Measurements from ENCODE around the gene SIX5. TPM values are rescaled to one million over a fixed set of nuclear protein-coding genes. Genes with fewer than 3 reads are reported as not detected.

Gene SIX5
- polyA plus RNA-seq, 5 donors = 10.7 to 39.5 (median 20.0) TPM

DNA sequence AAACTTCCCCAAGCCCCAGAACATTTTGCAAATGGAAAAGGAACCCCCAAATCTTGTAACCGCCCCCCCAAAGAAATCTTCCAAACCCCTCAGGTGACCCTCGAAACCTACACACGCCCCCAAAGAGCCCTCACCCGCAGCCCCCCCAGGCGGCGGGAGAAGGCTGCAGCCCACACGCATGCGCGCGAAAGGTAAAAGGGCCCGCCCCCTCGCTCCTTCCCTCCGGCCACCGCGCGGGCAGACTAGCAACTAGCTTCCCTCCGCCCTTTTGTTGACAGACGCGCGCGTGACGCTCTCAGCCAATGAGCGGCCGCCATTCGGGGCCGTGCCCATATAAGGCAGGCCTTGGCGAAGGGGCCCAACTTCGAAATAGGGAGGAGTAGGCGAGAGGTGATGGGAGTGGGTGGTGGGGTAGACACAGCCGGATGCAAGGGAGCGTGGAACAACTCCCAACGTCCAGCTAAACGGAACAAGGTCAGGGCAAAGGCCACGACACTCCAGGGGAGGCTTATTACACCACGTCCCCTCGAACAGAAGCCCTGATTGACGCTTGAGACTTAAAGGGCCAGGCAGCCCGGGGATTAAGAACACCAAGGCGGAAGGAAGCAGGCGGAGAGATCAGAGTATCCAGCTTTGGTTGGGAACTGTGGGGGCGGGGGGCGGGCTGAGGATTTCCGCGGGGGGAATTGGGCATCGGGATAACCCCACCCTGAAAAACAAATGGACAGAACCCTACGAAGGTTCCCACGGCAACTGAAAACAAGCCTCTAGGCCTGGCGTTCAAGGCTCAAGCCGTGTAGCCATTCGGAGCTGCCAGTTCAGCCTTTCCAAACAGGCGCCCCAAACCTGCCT, 51.7 kb downstream of the SIX5 start:
- DNase-seq = peak; percentile 98 to 99

DNA sequence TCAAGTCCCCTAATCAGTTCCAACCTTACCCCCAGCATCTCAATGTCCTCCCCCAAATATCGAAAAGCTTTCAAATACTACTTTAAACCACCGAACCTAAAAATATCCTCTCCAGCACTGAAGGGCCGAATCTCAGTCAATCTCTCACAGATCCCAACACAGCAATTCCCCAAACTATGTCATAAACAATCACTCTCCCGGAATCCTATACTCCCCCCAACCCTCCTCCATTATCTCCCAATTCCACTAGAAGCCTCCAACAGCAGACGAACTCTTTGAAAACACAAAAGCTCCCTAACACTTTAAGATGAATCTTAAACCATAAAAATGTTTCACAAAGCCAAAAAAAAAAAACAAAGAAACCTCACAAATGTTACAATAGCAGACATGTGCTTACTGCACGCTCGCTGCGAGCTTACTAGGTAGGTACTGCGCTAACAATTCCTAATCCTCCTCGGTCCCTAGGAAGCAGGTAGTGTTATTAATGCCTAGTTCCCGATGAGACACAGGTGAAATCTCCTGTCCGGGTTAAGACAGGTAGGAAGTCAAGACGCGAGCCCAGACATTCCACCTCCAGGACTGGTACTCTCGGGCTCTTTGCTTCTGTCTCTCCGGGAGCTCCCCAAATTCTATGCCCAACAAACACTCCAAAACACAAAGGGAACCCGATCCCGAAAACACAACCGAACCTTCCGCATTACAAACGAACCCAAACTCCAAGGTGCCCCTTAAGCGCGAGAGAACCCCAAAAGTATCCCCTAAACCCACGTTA, 52.5 kb downstream of the SIX5 start:
- DNase-seq = peak; percentile 37 to 44

DNA sequence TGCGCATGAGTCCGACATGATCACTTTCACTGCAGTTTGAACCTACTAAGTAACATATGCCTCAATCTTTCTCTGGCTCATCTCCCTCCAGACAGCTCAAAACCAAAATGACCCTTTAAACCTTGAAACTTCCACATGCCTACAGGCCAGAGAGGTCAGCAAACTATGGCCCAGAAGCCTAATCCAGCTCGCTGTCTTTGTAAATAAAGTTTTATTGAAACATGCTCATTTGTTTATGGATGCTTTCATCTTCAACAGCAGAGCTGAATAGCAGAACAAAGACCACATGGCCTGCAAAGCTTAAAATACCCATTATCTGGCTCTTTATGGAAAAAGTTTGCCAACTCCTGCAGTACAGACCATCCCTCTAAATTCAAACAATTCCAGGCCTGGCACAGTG, 53.9 kb downstream of the SIX5 start:
- no peak for DNase-seq

Other genes with a start within 250 kb of the SIX5 start
- 1 to 10 TPM; 5.8 to 9.4 (median 6.0) TPM for gene OPA3, start 184.4 kb downstream of the SIX5 start, polyA plus RNA-seq (ENCODE audit: insufficient read depth in 1 of 5, insufficient read length in 5 of 5, low replicate concordance in 1 of 5)
- gene GPR4, start 167.0 kb downstream of the SIX5 start, polyA plus RNA-seq (ENCODE audit: insufficient read depth in 1 of 5, insufficient read length in 5 of 5, low replicate concordance in 1 of 5) = 1 to 10 TPM; 2.5 to 5.3 (median 3.7) TPM
- gene EML2, start 129.9 kb downstream of the SIX5 start, polyA plus RNA-seq (ENCODE audit: insufficient read depth in 1 of 5, insufficient read length in 5 of 5, low replicate concordance in 1 of 5) = 10 to 100 TPM; 24.3 to 31.4 (median 29.8) TPM
- 1 to 10 TPM; 2.8 to 8.7 (median 5.2) TPM for gene GIPR, start 101.0 kb downstream of the SIX5 start, polyA plus RNA-seq (ENCODE audit: insufficient read depth in 1 of 5, insufficient read length in 5 of 5, low replicate concordance in 1 of 5)
- 100 to 1,000 TPM; 328 to 445 (median 361) TPM for gene SNRPD2, start 77.3 kb downstream of the SIX5 start, polyA plus RNA-seq (ENCODE audit: insufficient read depth in 1 of 5, insufficient read length in 5 of 5, low replicate concordance in 1 of 5)
- gene QPCTL, start 76.6 kb downstream of the SIX5 start, polyA plus RNA-seq (ENCODE audit: insufficient read depth in 1 of 5, insufficient read length in 5 of 5, low replicate concordance in 1 of 5) = 10 to 100 TPM in 4 of 5 donors, 1 to 10 TPM in 1; 7.2 to 14.6 (median 11.4) TPM
- 10 to 100 TPM; 10.2 to 22.1 (median 17.6) TPM for gene FBXO46, start 38.4 kb downstream of the SIX5 start, polyA plus RNA-seq (ENCODE audit: insufficient read depth in 1 of 5, insufficient read length in 5 of 5, low replicate concordance in 1 of 5)
- gene MEIOSIN, start 35.8 kb downstream of the SIX5 start, polyA plus RNA-seq (ENCODE audit: insufficient read depth in 1 of 5, insufficient read length in 5 of 5, low replicate concordance in 1 of 5) = not detected
- gene DMPK, start 13.2 kb upstream of the SIX5 start, polyA plus RNA-seq (ENCODE audit: insufficient read depth in 1 of 5, insufficient read length in 5 of 5, low replicate concordance in 1 of 5) = 10 to 100 TPM; 43.9 to 89.6 (median 52.9) TPM
- 10 to 100 TPM; 23.6 to 45.4 (median 34.3) TPM for gene DMWD, start 23.6 kb upstream of the SIX5 start, polyA plus RNA-seq (ENCODE audit: insufficient read depth in 1 of 5, insufficient read length in 5 of 5, low replicate concordance in 1 of 5)
- under 1 TPM in 1 of 5 donors, not detected in 4; 0.08 TPM for gene RSPH6A, start 46.1 kb upstream of the SIX5 start, polyA plus RNA-seq (ENCODE audit: insufficient read depth in 1 of 5, insufficient read length in 5 of 5, low replicate concordance in 1 of 5)
- gene SYMPK, start 93.9 kb upstream of the SIX5 start, polyA plus RNA-seq (ENCODE audit: insufficient read depth in 1 of 5, insufficient read length in 5 of 5, low replicate concordance in 1 of 5) = 10 to 100 TPM; 50.6 to 73.7 (median 64.0) TPM
- 1 to 10 TPM; 1.2 to 3.3 (median 1.6) TPM for gene FOXA3, start 95.1 kb upstream of the SIX5 start, polyA plus RNA-seq (ENCODE audit: insufficient read depth in 1 of 5, insufficient read length in 5 of 5, low replicate concordance in 1 of 5)
- 10 to 100 TPM; 12.1 to 33.4 (median 15.8) TPM for gene IRF2BP1, start 116.9 kb upstream of the SIX5 start, polyA plus RNA-seq (ENCODE audit: insufficient read depth in 1 of 5, insufficient read length in 5 of 5, low replicate concordance in 1 of 5)
- 1 to 10 TPM; 3.6 to 7.5 (median 5.0) TPM for gene MYPOP, start 133.4 kb upstream of the SIX5 start, polyA plus RNA-seq (ENCODE audit: insufficient read depth in 1 of 5, insufficient read length in 5 of 5, low replicate concordance in 1 of 5)
- not detected for gene NANOS2, start 145.5 kb upstream of the SIX5 start, polyA plus RNA-seq (ENCODE audit: insufficient read depth in 1 of 5, insufficient read length in 5 of 5, low replicate concordance in 1 of 5)
- gene NOVA2, start 204.6 kb upstream of the SIX5 start, polyA plus RNA-seq (ENCODE audit: insufficient read depth in 1 of 5, insufficient read length in 5 of 5, low replicate concordance in 1 of 5) = 10 to 100 TPM in 1 of 5 donors, 1 to 10 TPM in 4; 7.4 to 11.1 (median 9.6) TPM
- gene CCDC61, start 226.2 kb upstream of the SIX5 start, polyA plus RNA-seq (ENCODE audit: insufficient read depth in 1 of 5, insufficient read length in 5 of 5, low replicate concordance in 1 of 5) = 10 to 100 TPM; 11.6 to 15.4 (median 13.4) TPM

Data from right lung (tissue), 5 donors.